GM20431 (cell line): ENCODE measurements around the gene PANX1.

Experiments used
- in situ Hi-C: fragments of 300-500 bp; cut with MseI, MboI; formaldehyde crosslinking; loops from one replicate; pipeline ENCODE4 v1.15.0; 2020; ENCODE audit warnings: low sequenced_read_pairs; ENCODE audit not compliant: unreplicated experiment

PANX1 gene

GRCh38 chr11:94128291-94128745 lies 323 bp upstream of the PANX1 start:
- in situ Hi-C loops = no loop called here

GRCh38 chr11:94129512-94130297 lies 1.1 kb downstream of the PANX1 start:
- in situ Hi-C loops = no loop called here

- in situ Hi-C loops = no loop called here
Measured at GRCh38 chr11:94130298-94131046, 1.8 kb downstream of the PANX1 start.

DNA sequence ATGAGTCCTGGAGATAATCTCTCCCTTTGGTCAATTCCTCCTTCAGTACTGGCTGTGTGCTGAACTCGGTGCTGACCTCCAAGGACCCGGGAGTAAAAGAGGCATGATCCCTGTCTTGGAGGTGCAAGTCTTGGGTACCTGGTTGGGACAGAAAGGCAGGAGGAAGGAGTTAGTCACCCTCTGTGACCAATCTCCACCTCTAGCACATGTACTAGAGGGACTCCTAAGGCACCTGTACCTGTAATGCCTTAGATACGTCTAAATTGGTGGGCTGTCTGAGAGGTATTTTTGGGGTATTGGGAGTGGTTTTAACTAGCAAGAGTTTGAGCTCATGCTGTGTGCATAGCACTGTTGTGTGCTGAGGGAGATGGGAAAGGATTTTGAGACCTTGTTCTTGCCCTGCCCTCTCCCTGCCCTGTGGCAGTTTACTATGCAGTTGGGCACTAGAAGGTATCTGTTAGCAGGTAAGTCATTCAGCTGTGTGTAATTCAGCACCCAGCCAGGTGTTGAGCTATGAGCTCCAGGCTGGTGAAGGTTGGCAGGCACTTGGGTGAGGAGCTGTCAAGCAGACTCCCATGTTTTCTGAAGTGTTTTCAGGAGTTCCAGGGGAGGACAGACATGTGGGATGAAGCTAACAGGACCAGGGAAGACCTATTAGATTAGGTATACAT lies 2.5 kb downstream of the PANX1 start:
- in situ Hi-C loops = no loop called here

DNA sequence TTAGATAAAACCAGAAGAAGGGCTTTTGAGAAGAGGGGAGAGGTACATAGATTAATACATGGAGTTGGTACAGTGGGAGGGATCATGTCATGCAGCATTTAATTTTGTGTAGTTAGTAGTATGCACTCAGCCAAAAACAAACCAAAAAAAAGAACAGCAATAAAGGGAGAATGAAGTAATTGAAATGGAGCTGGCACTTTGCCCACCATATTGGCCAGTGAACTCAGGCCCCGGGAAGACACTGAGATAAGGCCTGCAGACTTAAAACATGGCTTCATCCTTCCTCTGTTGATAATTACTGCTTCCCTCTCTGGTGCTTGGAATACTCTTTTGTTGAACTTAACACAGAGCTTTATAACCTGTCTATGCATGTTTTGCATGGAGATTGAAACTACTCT lies 3.1 kb downstream of the PANX1 start:
- in situ Hi-C loops = no loop called here

GRCh38 chr11:94132152-94132558 lies 3.5 kb downstream of the PANX1 start:
- in situ Hi-C loops = no loop called here

GRCh38 chr11:94132823-94133408 lies 4.3 kb downstream of the PANX1 start:
- in situ Hi-C loops = no loop called here

DNA sequence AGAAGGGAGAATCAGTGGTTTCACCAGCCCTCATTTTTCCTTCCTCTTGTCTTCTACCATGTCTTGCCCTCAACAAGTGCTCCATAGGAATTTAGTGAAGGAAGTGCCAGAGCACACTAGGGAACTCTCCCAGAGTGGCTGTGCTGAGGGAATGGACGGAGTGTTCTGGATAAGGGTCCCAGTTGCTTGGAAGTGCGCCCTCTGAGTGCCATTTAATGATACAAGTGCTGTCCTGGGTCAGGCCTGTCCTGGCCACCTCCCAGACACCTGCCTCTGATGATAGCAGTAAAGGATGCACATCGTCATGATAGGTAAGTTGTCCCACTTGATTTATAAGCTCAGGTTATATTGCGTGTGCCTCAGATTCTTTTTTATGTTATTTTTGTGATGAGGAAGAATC lies 5.1 kb downstream of the PANX1 start:
- in situ Hi-C loops = no loop called here

- in situ Hi-C loops = no loop called here
Measured at GRCh38 chr11:94134651-94135512, 6.2 kb downstream of the PANX1 start.

GRCh38 chr11:94139416-94139815 lies 10.8 kb downstream of the PANX1 start:
- in situ Hi-C loops = no loop called here

DNA sequence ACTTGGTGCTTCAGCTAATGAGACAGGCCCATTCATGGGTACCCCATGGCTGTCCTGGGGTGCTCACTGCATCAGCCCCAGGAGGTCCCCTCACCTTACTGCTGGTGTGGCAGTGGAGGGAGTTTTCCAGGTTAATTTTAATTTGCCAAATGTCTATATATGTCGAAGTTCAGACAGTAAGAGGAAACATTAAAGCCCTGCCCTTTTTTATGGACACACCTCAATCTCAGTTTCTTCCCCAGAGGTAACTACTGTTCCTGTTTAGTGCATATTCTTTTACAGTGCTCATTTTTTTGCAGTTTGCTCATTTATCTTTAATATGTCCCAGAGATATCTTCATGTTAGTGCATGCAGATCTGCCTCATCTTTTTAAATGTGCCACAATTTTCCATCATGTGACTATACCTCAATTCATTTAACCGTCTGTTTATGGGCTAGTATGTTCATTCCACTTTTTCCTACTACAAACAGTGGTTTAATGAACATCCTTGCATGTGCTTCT lies 11.6 kb downstream of the PANX1 start:
- in situ Hi-C loops = no loop called here

- in situ Hi-C loops = no loop called here
Measured at GRCh38 chr11:94141511-94142307, 13.1 kb downstream of the PANX1 start.

DNA sequence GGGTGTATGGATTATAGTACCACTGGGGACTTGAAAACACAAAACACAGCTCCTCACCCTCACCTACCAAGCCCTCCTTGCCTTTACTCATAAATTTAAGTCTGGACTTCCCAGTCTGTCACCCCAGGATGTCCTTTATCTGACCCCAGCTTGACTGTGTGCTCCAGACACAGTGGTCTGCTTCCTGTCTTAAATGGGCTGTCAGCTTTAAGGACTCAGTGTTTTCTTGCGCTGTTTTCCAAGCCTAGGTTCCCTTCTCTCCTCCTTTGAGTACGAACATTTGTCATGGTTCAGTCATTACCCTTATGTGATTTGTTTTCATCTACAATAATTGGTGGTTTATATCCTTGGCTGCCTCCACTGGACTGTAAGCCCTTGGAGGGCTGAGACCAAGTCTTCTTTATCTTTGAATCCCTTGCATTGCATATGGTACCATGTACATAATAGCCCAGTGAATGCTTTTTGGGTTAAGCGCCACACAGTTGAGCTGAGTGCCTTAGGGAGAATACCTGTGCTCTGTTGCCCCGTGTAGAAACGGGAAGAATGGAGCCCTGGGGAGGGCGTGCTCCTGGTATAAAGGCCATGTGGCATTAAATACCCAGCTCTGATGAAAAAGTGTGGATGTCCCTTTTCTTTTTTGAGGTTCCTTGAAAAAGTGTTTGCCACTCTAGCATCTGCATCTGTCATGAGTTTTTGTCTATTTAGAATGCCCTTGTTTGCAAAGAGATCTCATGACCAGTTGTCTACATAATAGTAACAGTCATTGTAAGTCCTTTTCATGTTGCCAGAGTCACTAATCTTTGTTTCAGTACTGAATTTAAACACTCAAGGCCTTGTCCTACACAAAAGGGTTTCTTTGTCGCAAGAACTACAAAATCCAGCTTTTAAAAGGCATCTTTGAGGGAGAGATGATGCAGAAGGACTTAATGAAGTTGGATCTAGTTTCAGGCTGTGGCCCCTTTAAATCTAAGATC lies 14.0 kb downstream of the PANX1 start:
- in situ Hi-C loops = no loop called here

GRCh38 chr11:94144216-94144615 lies 15.6 kb downstream of the PANX1 start:
- in situ Hi-C loops = no loop called here

GRCh38 chr11:94144664-94145063 lies 16.0 kb downstream of the PANX1 start:
- in situ Hi-C loops = no loop called here

DNA sequence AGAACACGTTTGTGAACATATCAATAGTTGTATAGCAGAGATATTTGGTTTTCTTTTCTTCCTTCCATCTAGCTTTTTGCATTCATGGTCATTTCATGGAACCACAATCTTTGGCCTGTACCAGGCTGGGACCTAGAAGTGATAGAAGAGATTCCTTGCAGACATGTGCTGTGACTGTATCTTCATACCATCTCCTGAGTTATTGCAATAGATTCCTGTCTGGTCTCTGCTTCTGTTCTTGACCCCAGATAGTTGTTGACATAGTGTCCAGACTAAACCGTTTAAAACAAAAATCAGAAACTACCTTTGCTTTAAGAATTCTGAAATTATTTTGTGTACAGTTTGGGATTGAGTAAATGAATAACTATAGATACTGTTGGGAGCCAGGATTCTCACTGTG lies 16.8 kb downstream of the PANX1 start:
- in situ Hi-C loops = no loop called here

GRCh38 chr11:94145916-94146315 lies 17.3 kb downstream of the PANX1 start:
- in situ Hi-C loops = no loop called here

DNA sequence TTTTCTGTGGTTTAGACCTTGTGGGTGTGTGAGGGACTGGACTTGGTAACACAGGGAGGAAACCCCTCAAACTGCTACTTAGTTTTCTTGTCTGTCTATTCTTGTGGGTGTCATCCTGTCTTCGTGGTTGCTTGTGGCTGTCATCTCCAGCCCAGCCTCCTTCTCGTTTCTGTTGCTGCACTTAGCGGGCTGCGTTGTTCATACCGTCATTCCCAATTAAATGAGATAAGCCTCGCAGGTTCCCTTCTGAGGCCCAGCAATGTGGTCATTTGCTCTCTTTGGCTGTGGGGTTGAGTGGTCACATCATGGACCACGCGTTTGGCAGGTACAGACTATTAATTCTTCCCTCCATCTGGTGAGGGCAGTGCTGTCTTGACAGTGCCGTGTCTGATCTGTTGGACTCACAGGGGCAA lies 18.8 kb downstream of the PANX1 start:
- in situ Hi-C loops = no loop called here
